GM23338 (cell line): ENCODE results near the gene TSPAN5. TPM values are rescaled to one million over a fixed set of nuclear protein-coding genes. Genes with fewer than 3 reads are reported as not detected.

Experiments used
- ATAC-seq: fragments of 200-7000 bp; cut with Tn5 transposase; 3 replicates; pipeline ENCODE4 v1.9.1; 2020
- DNase-seq: peaks from one replicate; pipeline ENCODE4 v3.0.0-alpha.2; 2015; ENCODE audit warnings: low spot score
- H2AFZ ChIP-seq: fragments of 200-600 bp; sonication (generic); 2 replicates; pipeline ENCODE4 v1.8.0; 2016; ENCODE audit warnings: antibody characterized with exemption, mild to moderate bottlenecking, moderate library complexity
- H3F3A ChIP-seq: fragments of 200-600 bp; sonication (generic); replicated peaks from 2 replicates; pipeline ENCODE4 v1.8.0; 2017; ENCODE audit warnings: antibody characterized with exemption, mixed run types, low read depth
- H3K27ac ChIP-seq: fragments of 200-600 bp; sonication (generic); 2 replicates; pipeline ENCODE4 v1.6.1; 2016; ENCODE audit warnings: low read depth
- H3K27me3 ChIP-seq: fragments of 200-600 bp; sonication (generic); 2 replicates; pipeline ENCODE4 v1.8.0; 2016; ENCODE audit warnings: mild to moderate bottlenecking, mixed run types, moderate library complexity; ENCODE audit not compliant: insufficient read depth
- H3K36me3 ChIP-seq: fragments of 200-600 bp; sonication (generic); 2 replicates; pipeline ENCODE4 v1.8.0; 2016; ENCODE audit warnings: mild to moderate bottlenecking; ENCODE audit not compliant: insufficient read depth
- H3K4me1 ChIP-seq: fragments of 200-600 bp; sonication (generic); 2 replicates; pipeline ENCODE4 v1.8.0; 2016; ENCODE audit warnings: mild to moderate bottlenecking, moderate library complexity; ENCODE audit not compliant: insufficient read depth
- H3K4me2 ChIP-seq: fragments of 200-600 bp; sonication (generic); 2 replicates; pipeline ENCODE4 v1.7.1; 2017; ENCODE audit warnings: mixed run types
- H3K4me3 ChIP-seq: fragments of 200-600 bp; sonication (generic); 2 replicates; pipeline ENCODE4 v1.6.1; 2016; ENCODE audit warnings: mixed run types
- H3K79me2 ChIP-seq: fragments of 200-600 bp; sonication (generic); replicated peaks from 2 replicates; pipeline ENCODE4 v1.8.0; 2017; ENCODE audit warnings: mild to moderate bottlenecking; ENCODE audit not compliant: insufficient read depth
- H3K9me2 ChIP-seq: fragments of 200-600 bp; sonication (generic); 2 replicates; pipeline ENCODE4 v1.8.0; 2017; ENCODE audit not compliant: insufficient read depth
- H4K20me1 ChIP-seq: fragments of 200-600 bp; sonication (generic); replicated peaks from 2 replicates; pipeline ENCODE4 v1.8.0; 2017; ENCODE audit warnings: mild to moderate bottlenecking; ENCODE audit not compliant: insufficient read depth
- H3K27ac Mint-ChIP-seq: 2 replicates; pipeline ENCODE4 v1.8.0; 2020; ENCODE audit warnings: inconsistent platforms, mild to moderate bottlenecking, moderate library complexity, mixed read lengths
- H3K27me3 Mint-ChIP-seq: 3 replicates; pipeline ENCODE4 v1.8.0; 2022; ENCODE audit warnings: low read depth, mild to moderate bottlenecking, moderate library complexity, mixed read lengths, inconsistent platforms; ENCODE audit not compliant: insufficient read depth, poor library complexity
- H3K36me3 Mint-ChIP-seq: 3 replicates; pipeline ENCODE4 v1.8.0; 2021; ENCODE audit warnings: low read depth, mild to moderate bottlenecking, inconsistent platforms, moderate library complexity, mixed read lengths
- H3K4me1 Mint-ChIP-seq: 3 replicates; pipeline ENCODE4 v1.8.0; 2020; ENCODE audit warnings: mild to moderate bottlenecking, inconsistent platforms, mixed read lengths
- H3K4me3 Mint-ChIP-seq: 3 replicates; pipeline ENCODE4 v1.8.0; 2021; ENCODE audit warnings: moderate library complexity, mild to moderate bottlenecking, inconsistent platforms, mixed read lengths
- H3K9me3 Mint-ChIP-seq: 3 replicates; pipeline ENCODE4 v1.8.0; 2020; ENCODE audit warnings: moderate library complexity, mild to moderate bottlenecking, inconsistent platforms, mixed read lengths
- CREB1 ChIP-seq: fragments of 250-450 bp; sonication (Bioruptor Pico); IDR thresholded peaks from 2 replicates; pipeline ENCODE4 v1.5.0; 2020; ENCODE audit warnings: low read depth, mild to moderate bottlenecking, moderate library complexity
- CTCF ChIP-seq, 2 experiments: fragments of 200-600 bp in 1 of 2; sonication (generic) in 1 of 2; conservative IDR thresholded peaks; 2 replicates each; pipeline versions ENCODE4 v1.5.1 to v1.6.1; 2016 to 2017; ENCODE audit warnings: antibody characterized with exemption in 2 of 2, low read depth in 2 of 2, mild to moderate bottlenecking in 2 of 2, moderate library complexity in 1 of 2
- ETS1 ChIP-seq: IDR thresholded peaks from 2 replicates; pipeline ENCODE4 v1.6.1; 2016; ENCODE audit warnings: antibody characterized with exemption
- EZH2 ChIP-seq: fragments of 200-600 bp; sonication (generic); IDR thresholded peaks from one replicate; pipeline ENCODE4 v1.8.0; 2017; ENCODE audit warnings: antibody characterized with exemption, mild to moderate bottlenecking, low read depth; ENCODE audit not compliant: unreplicated experiment
- EZH2phosphoT487 ChIP-seq: fragments of 200-600 bp; sonication (generic); IDR thresholded peaks from one replicate; pipeline ENCODE4 v1.8.1; 2018; ENCODE audit warnings: antibody characterized with exemption; ENCODE audit not compliant: unreplicated experiment
- NANOG ChIP-seq: IDR thresholded peaks from 2 replicates; pipeline ENCODE4 v1.6.1; 2016; ENCODE audit warnings: antibody characterized with exemption, borderline replicate concordance
- POLR2AphosphoS5 ChIP-seq: IDR thresholded peaks from 2 replicates; pipeline ENCODE4 v1.6.1; 2016; ENCODE audit warnings: antibody characterized with exemption, low read depth
- REST ChIP-seq: IDR thresholded peaks from one replicate; pipeline ENCODE4 v1.6.1; 2018; ENCODE audit warnings: antibody characterized with exemption; ENCODE audit not compliant: unreplicated experiment
- STAT1 ChIP-seq: IDR thresholded peaks from one replicate; pipeline ENCODE4 v1.6.1; 2016; ENCODE audit warnings: antibody characterized with exemption; ENCODE audit not compliant: unreplicated experiment
- ZNF331 ChIP-seq: fragments of 250-450 bp; sonication (Bioruptor Pico); IDR thresholded peaks from 2 replicates; pipeline ENCODE4 v1.5.0; 2020; ENCODE audit warnings: low read depth, mild to moderate bottlenecking, moderate library complexity
- polyA plus RNA-seq: library from polyadenylated mRNA; unstranded; fragments of >200 nt; fragmentation: Nextera tagmentation; extraction: Ambion mirVana; gene quantifications from 2 replicates; pipeline ENCODE4 v1.2.1, GENCODE V29; 2016
- total RNA-seq: library from RNA; depleted of rRNA; stranded (reverse); fragments of >200 nt; shearing (Covaris generic); gene quantifications from 2 replicates; pipeline ENCODE4 v1.2.3, GENCODE V29; 2014

Gene TSPAN5
- total and polyA plus RNA-seq, 2 experiments from 2014 or later, result 18.6 to 21.5 TPM

GRCh38 chr4:98539299-98539698 lies 119.1 kb downstream of the TSPAN5 start (continued):
- TF ChIP-seq REST (no peak), NANOG (no peak), POLR2AphosphoS5 (no peak)

- H3K4me1 ChIP-seq, result peaks cover 10% of the 10 kb centered on the region
- peaks cover 2% of the 10 kb centered on the region; the same call in 1 of the 3 replicates for H3K9me3 Mint-ChIP-seq
- ATAC-seq (peak; percentile 82), DNase-seq (peak; percentile 69)
- peak overlapping the region; percentile 87 for H3K27ac Mint-ChIP-seq
- H3K27ac ChIP-seq, result no peak overlapping the region
- H3K36me3 ChIP-seq, result no peaks in the 10 kb centered on the region
- H3K36me3 Mint-ChIP-seq, result peaks cover 7% of the 10 kb centered on the region; the same call in 1 of the 3 replicates
- H3K79me2 ChIP-seq, result no peaks in the 10 kb centered on the region; the same call in 1 of the 2 replicates
- no peaks in the 10 kb centered on the region; the same call in none of the 2 replicates for H3K9me2 ChIP-seq
- no peaks in the 10 kb centered on the region for H4K20me1 ChIP-seq
- no peak overlapping the region for H2AFZ ChIP-seq
- no peak overlapping the region for H3K4me3 ChIP-seq
- no peaks in the 10 kb centered on the region for H3F3A ChIP-seq
- peaks cover 24% of the 10 kb centered on the region for H3K4me1 Mint-ChIP-seq
- peaks cover 5% of the 10 kb centered on the region for H3K27me3 Mint-ChIP-seq
- no peak overlapping the region for H3K4me3 Mint-ChIP-seq
- peak overlapping the region; percentile 51; the same call in 1 of the 2 replicates for H3K4me2 ChIP-seq
- no peaks in the 10 kb centered on the region for H3K27me3 ChIP-seq
- TF ChIP-seq CTCF (conservative IDR thresholded peaks at IDR 0.05; ENCODE audit: low read depth in 2 of 2) (no peak), EZH2phosphoT487 (no peak), CREB1 (no peak), POLR2AphosphoS5 (no peak), EZH2 (no peak), ETS1 (no peak), NANOG (no peak), REST (no peak), STAT1 (no peak), ZNF331 (no peak)
Measured at GRCh38 chr4:98536631-98537030, 121.8 kb downstream of the TSPAN5 start.
